Cardiac fibroblast (primary cell): Measurements from ENCODE around the gene ANKRD28.

ENCODE experiments used
- DNase-seq, 2 donors: peaks; one replicate each; pipeline versions ENCODE4 v3.0.0 to v3.0.0-alpha.2; 2010; ENCODE audit warnings: low read depth in 2 of 2
- H3K4me3 ChIP-seq, 2 donors: replicated peaks in 1 of 2; 1 replicate in 1 of 2; 2 replicates in 1 of 2; pipeline ENCODE4 v1.5.1; 2011; ENCODE audit warnings: low read depth in 2 of 2, low read length in 2 of 2, mild to moderate bottlenecking in 2 of 2, moderate library complexity in 1 of 2
- CTCF ChIP-seq: IDR thresholded peaks from one replicate; pipeline ENCODE4 v1.5.1; 2011; ENCODE audit warnings: low read depth, mild to moderate bottlenecking, low read length, inconsistent platforms

ANKRD28 gene

GRCh38 chr3:15787941-15788340, 9.8 kb downstream of the ANKRD28 start:
- no peak for DNase-seq
- H3K4me3 ChIP-seq = no peak overlapping the region
- TF ChIP-seq CTCF = no peak

GRCh38 chr3:15787526-15787925, 10.3 kb downstream of the ANKRD28 start:
- TF ChIP-seq CTCF = no peak
- no peak overlapping the region for H3K4me3 ChIP-seq
- no peak for DNase-seq

GRCh38 chr3:15783361-15783969, 14.3 kb downstream of the ANKRD28 start:
- no peak for TF ChIP-seq CTCF
- peak; percentile 79 to 83 for DNase-seq
- H3K4me3 ChIP-seq = no peak overlapping the region

- H3K4me3 ChIP-seq = no peak overlapping the region
- DNase-seq = no peak
- no peak for TF ChIP-seq CTCF
Observed at GRCh38 chr3:15782429-15782828, 15.3 kb downstream of the ANKRD28 start.

GRCh38 chr3:15781637-15782402, 16.0 kb downstream of the ANKRD28 start:
- H3K4me3 ChIP-seq = no peak overlapping the region
- TF ChIP-seq CTCF = no peak
- DNase-seq = peak in 1 of 2 donors; percentile 42

- no peak for TF ChIP-seq CTCF
- H3K4me3 ChIP-seq = no peak overlapping the region
- no peak for DNase-seq
Observed at GRCh38 chr3:15781131-15781530, 16.6 kb downstream of the ANKRD28 start.

- DNase-seq = no peak
- no peak for TF ChIP-seq CTCF
- H3K4me3 ChIP-seq = no peak overlapping the region
Observed at GRCh38 chr3:15779111-15779510, 18.7 kb downstream of the ANKRD28 start.
